C4-2B (cell line): ENCODE measurements around the gene USH2A.

Experiments
- CTCF ChIP-seq: fragments of 450-650 bp; conservative IDR thresholded peaks from 2 replicates; pipeline ENCODE4 v1.5.1; 2017; ENCODE audit warnings: mild to moderate bottlenecking
- ZFX ChIP-seq: fragments of 450-650 bp; IDR thresholded peaks from 2 replicates; pipeline ENCODE4 v1.6.1; 2017

GRCh38 chr1:215731699-215732098 is 691.5 kb downstream of the USH2A start:
- TF ChIP-seq CTCF (no peak), ZFX (no peak)
